ENCODE results near the gene RASL10A. TPM values are rescaled to one million over a fixed set of nuclear protein-coding genes. Genes with fewer than 3 reads are reported as not detected.
A peak's percentile ranks its signal among the peaks of the same experiment; 100 is the strongest.

The RASL10A gene
- polyA plus RNA-seq, 3 donors = 0.35 to 2.1 (median 0.50) TPM

GRCh38 chr22:29332886-29333496 lies 17.5 kb upstream of the RASL10A start:
- WGBS (ENCODE audit: insufficient coverage) = 82% methylated on average over 7 of the region's 8 CpGs
- no peak overlapping the region for H2AFZ ChIP-seq (ENCODE audit: insufficient read depth, low read depth, low read length, poor library complexity, severe bottlenecking)
- no peaks in the 10 kb centered on the region for H3K79me2 ChIP-seq (ENCODE audit: insufficient read depth, low read length)
- Mint-ChIP-seq H3K4me3 (no peak overlapping the region), H3K36me3 (peaks cover 78 to 96% of the 10 kb centered on the region in 2 donors), H3K9me3 (no peaks in the 10 kb centered on the region), H3K27me3 (ENCODE audit: low read depth in 3 of 3) (peaks cover 0 to 2% (median 0%) of the 10 kb centered on the region in 3 donors), H3K4me1 (no peaks in the 10 kb centered on the region), H3K27ac (peak overlapping the region in 3 of 7 donors; percentile 22 to 54 (median 45))
- DNase-seq = no peak
- no peaks in the 10 kb centered on the region for H3K4me1 ChIP-seq (ENCODE audit: control insufficient read depth in 1 of 2, insufficient read depth in 2 of 2, low read length in 2 of 2)
- no peak overlapping the region for H3K4me3 ChIP-seq (replicated peaks in 1 of 3; ENCODE audit: low read depth in 2 of 3, low read length in 3 of 3)
- H3K36me3 ChIP-seq (replicated peaks in 1 of 2; ENCODE audit: control insufficient read depth in 1 of 2, insufficient read depth in 2 of 2, low read length in 2 of 2) = peaks cover 99 to 100% of the 10 kb centered on the region in 2 donors
- no peak for TF ChIP-seq CTCF (IDR thresholded peaks at IDR 0.05)
- peaks cover 60% of the 10 kb centered on the region for H4K20me1 ChIP-seq (ENCODE audit: insufficient read depth, low read length)
- intact Hi-C loops (cut with micrococcal nuclease) = no loop called here
- no peak overlapping the region for H3K27ac ChIP-seq (ENCODE audit: low read depth in 1 of 2, low read length in 2 of 2)
- H3K4me2 ChIP-seq (replicated peaks; ENCODE audit: extremely low read depth, low read length, poor library complexity, severe bottlenecking) = no peak overlapping the region
- H3K27me3 ChIP-seq (ENCODE audit: control insufficient read depth in 2 of 2, insufficient read depth in 2 of 2, low read length in 2 of 2) = no peaks in the 10 kb centered on the region
- H3K9me3 ChIP-seq (replicated peaks in 1 of 2; ENCODE audit: control insufficient read depth in 1 of 2, insufficient read depth in 1 of 2, low read length in 2 of 2) = no peaks in the 10 kb centered on the region
- no peak overlapping the region for H3K9ac ChIP-seq (ENCODE audit: insufficient read depth, low read length, poor library complexity, severe bottlenecking)

DNA sequence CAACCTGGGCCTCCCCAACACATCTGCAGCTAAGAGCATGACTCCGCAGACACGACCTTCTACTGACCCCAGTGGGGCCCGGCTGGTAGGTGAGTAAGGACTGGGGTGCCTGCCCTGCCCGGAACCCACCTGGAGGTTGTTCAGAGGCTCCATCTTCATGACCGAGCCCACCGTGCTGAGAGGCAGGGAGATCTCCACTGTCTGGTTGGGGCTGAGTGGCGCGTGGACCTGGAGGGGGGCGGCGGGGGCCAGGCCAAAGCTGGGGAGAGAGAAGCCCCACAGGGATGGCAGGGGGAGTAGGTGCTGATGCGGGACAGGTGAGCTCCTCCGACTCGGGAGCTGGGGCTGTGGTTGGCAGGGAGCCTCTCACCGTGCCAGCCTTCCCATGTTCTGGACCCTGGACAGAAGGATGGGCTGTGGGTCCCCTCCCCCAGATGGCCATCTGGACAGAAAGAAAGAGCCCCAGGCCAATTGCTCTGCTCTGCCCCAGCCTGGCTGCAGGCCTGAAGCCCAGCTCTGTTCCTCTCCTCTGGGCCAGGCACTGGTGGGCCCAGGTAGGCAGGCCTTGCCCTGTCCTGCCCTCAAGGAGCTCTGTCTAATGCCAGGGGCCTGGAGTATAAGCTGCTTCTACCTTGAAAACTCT lies 16.3 kb upstream of the RASL10A start:
- Histone ChIP-seq H3K4me1 (ENCODE audit: control insufficient read depth in 1 of 2, insufficient read depth in 2 of 2, low read length in 2 of 2) (no peaks in the 10 kb centered on the region), H3K4me2 (replicated peaks; ENCODE audit: extremely low read depth, low read length, poor library complexity, severe bottlenecking) (no peak overlapping the region), H3K9ac (ENCODE audit: insufficient read depth, low read length, poor library complexity, severe bottlenecking) (no peak overlapping the region), H3K4me3 (replicated peaks in 1 of 3; ENCODE audit: low read depth in 2 of 3, low read length in 3 of 3) (no peak overlapping the region), H2AFZ (ENCODE audit: insufficient read depth, low read depth, low read length, poor library complexity, severe bottlenecking) (no peak overlapping the region), H3K36me3 (replicated peaks in 1 of 2; ENCODE audit: control insufficient read depth in 1 of 2, insufficient read depth in 2 of 2, low read length in 2 of 2) (peaks cover 99 to 100% of the 10 kb centered on the region in 2 donors), H3K27ac (ENCODE audit: low read depth in 1 of 2, low read length in 2 of 2) (no peak overlapping the region), H3K9me3 (replicated peaks in 1 of 2; ENCODE audit: control insufficient read depth in 1 of 2, insufficient read depth in 1 of 2, low read length in 2 of 2) (no peaks in the 10 kb centered on the region), H3K79me2 (ENCODE audit: insufficient read depth, low read length) (no peaks in the 10 kb centered on the region), H4K20me1 (ENCODE audit: insufficient read depth, low read length) (peaks cover 53% of the 10 kb centered on the region), H3K27me3 (ENCODE audit: control insufficient read depth in 2 of 2, insufficient read depth in 2 of 2, low read length in 2 of 2) (no peaks in the 10 kb centered on the region)
- H3K27me3 Mint-ChIP-seq (ENCODE audit: low read depth in 3 of 3) = peaks cover 0 to 2% (median 0%) of the 10 kb centered on the region in 3 donors
- DNase-seq = no peak
- no peaks in the 10 kb centered on the region for H3K4me1 Mint-ChIP-seq
- H3K27ac Mint-ChIP-seq = peak overlapping the region in 1 of 7 donors; percentile 32
- peaks cover 74 to 95% of the 10 kb centered on the region in 2 donors for H3K36me3 Mint-ChIP-seq
- H3K9me3 Mint-ChIP-seq = no peaks in the 10 kb centered on the region
- 88% methylated on average over 14 of the region's 14 CpGs for WGBS (ENCODE audit: insufficient coverage)
- no peak for TF ChIP-seq CTCF (IDR thresholded peaks at IDR 0.05)
- no peak overlapping the region for H3K4me3 Mint-ChIP-seq
- intact Hi-C loops (cut with micrococcal nuclease) = no loop called here
